Endothelial cell of hepatic sinusoid (primary cell): ENCODE data around the gene GOLGA1.

Experiments used
- in situ Hi-C: cut with HindIII; loops from 2 replicates; pipeline ENCODE4 v1.10.0; 2017; ENCODE audit warnings: low sequenced_read_pairs

GOLGA1 gene

GRCh38 chr9:124886866-124887492, 53.9 kb downstream of the GOLGA1 start:
- in situ Hi-C loops: no loop called here

GRCh38 chr9:124886461-124886860, 54.4 kb downstream of the GOLGA1 start:
- in situ Hi-C loops: no loop called here

- in situ Hi-C loops: no loop called here
These were observed 55.3 kb downstream of the GOLGA1 start for GRCh38 chr9:124885551-124885950.

- in situ Hi-C loops: no loop called here
These were observed 56.5 kb downstream of the GOLGA1 start for GRCh38 chr9:124884376-124884775.

- in situ Hi-C loops: no loop called here
These were observed 58.7 kb downstream of the GOLGA1 start for GRCh38 chr9:124882231-124882630.

GRCh38 chr9:124881138-124881743, 59.6 kb downstream of the GOLGA1 start:
- in situ Hi-C loops: no loop called here

GRCh38 chr9:124880501-124880900, 60.4 kb downstream of the GOLGA1 start:
- in situ Hi-C loops: no loop called here

GRCh38 chr9:124879226-124879625, 61.7 kb downstream of the GOLGA1 start:
- in situ Hi-C loops: no loop called here

- in situ Hi-C loops: no loop called here
These were observed 62.4 kb downstream of the GOLGA1 start for GRCh38 chr9:124878518-124878917.

GRCh38 chr9:124878021-124878420, 62.9 kb downstream of the GOLGA1 start:
- in situ Hi-C loops: no loop called here

GRCh38 chr9:124877021-124877782, 63.7 kb downstream of the GOLGA1 start:
- in situ Hi-C loops: no loop called here

- in situ Hi-C loops: no loop called here
These were observed 65.4 kb downstream of the GOLGA1 start for GRCh38 chr9:124875501-124875900.

- in situ Hi-C loops: loop anchor here (5.0 kb wide), 1 partner anchor 101 kb away; the partner anchor contains the start of gene NR6A1
These were observed 67.2 kb downstream of the GOLGA1 start for GRCh38 chr9:124873664-124874063.

- in situ Hi-C loops: loop anchor here (5.0 kb wide), 1 partner anchor 99 kb away; the partner anchor contains the start of gene NR6A1
These were observed 69.7 kb downstream of the GOLGA1 start for GRCh38 chr9:124871156-124871561.

GRCh38 chr9:124870723-124871122, 70.2 kb downstream of the GOLGA1 start:
- in situ Hi-C loops: loop anchor here (5.0 kb wide), 1 partner anchor 98 kb away; the partner anchor contains the start of gene NR6A1

GRCh38 chr9:124869986-124870560, 70.8 kb downstream of the GOLGA1 start:
- in situ Hi-C loops: loop anchor here (5.0 kb wide), 1 partner anchor 98 kb away; the partner anchor contains the start of gene NR6A1

- in situ Hi-C loops: no loop called here
These were observed 71.4 kb downstream of the GOLGA1 start for GRCh38 chr9:124869466-124869985.

- in situ Hi-C loops: no loop called here
These were observed 72.1 kb downstream of the GOLGA1 start for GRCh38 chr9:124868511-124869465.

GRCh38 chr9:124863371-124863871, 77.5 kb downstream of the GOLGA1 start:
- in situ Hi-C loops: no loop called here
